ENCODE results near the gene SOX5. TPM values are rescaled to one million over a fixed set of nuclear protein-coding genes. Genes with fewer than 3 reads are reported as not detected.
A peak's percentile ranks its signal among the peaks of the same experiment; 100 is the strongest.

SOX5 gene
- total and polyA plus RNA-seq, 9 of the 15 experiments (the other 6 are each of a cell fraction or from before 2014, with no cell fraction given): 8.3 to 16.5 (median 11.9) TPM

GRCh38 chr12:23722655-23723054 lies 226.8 kb downstream of the SOX5 start (continued):
- TF ChIP-seq, protein P1, sequence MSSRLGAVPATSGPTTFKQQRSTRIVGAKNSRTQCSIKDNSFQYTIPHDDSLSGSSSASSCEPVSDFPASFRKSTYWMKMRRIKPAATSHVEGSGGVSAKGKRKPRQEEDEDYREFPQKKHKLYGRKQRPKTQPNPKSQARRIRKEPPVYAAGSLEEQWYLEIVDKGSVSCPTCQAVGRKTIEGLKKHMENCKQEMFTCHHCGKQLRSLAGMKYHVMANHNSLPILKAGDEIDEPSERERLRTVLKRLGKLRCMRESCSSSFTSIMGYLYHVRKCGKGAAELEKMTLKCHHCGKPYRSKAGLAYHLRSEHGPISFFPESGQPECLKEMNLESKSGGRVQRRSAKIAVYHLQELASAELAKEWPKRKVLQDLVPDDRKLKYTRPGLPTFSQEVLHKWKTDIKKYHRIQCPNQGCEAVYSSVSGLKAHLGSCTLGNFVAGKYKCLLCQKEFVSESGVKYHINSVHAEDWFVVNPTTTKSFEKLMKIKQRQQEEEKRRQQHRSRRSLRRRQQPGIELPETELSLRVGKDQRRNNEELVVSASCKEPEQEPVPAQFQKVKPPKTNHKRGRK (tag; IDR thresholded peaks at IDR 0.05): no peak
- TF ChIP-seq RBM22 (IDR thresholded peaks at IDR 0.05; ENCODE audit: low read depth, low read length, poor library complexity, severe bottlenecking) (no peak), MECOM (CRISPR knock-in tag; IDR thresholded peaks at IDR 0.05) (peak; percentile 73; the same call in 1 of the 2 replicates), NFE2 (IDR thresholded peaks at IDR 0.05; ENCODE audit: low read depth) (no peak), CBX3 (IDR thresholded peaks at IDR 0.05; ENCODE audit: borderline replicate concordance in 1 of 2, low read length in 2 of 2) (peak in 1 of 2 experiments; percentile 73; a peak in 1 of 3 replicates), ZNF449 (CRISPR knock-in tag; IDR thresholded peaks at IDR 0.05) (no peak), JUND (IDR thresholded peaks at IDR 0.05; ENCODE audit: borderline replicate concordance, low read depth, low read length) (0 out of 2 replicates have a peak, but pooled peaks have one; percentile 45), JUND (tag; IDR thresholded peaks at IDR 0.05; ENCODE audit: borderline replicate concordance, low read depth, low read length) (peak; percentile 39; the same call in 1 of the 3 replicates), POU5F1 (IDR thresholded peaks at IDR 0.05; ENCODE audit: borderline replicate concordance, low read depth, low read length, partially characterized antibody) (no peak), TAF1 (IDR thresholded peaks at IDR 0.05; ENCODE audit: control insufficient read depth, extremely low read depth, insufficient read depth, low read length, severe bottlenecking) (no peak), ZC3H11A (IDR thresholded peaks at IDR 0.05; ENCODE audit: low read depth, low read length) (no peak), SUPT5H (IDR thresholded peaks at IDR 0.05) (0 out of 2 replicates have a peak, but pooled peaks have one; percentile 20), ZNF224 (CRISPR knock-in tag; IDR thresholded peaks at IDR 0.05) (no peak), NEUROD1 (IDR thresholded peaks at IDR 0.05; ENCODE audit: borderline replicate concordance, low read depth, low read length, partially characterized antibody) (peak; percentile 31), ASH1L (IDR thresholded peaks at IDR 0.05; ENCODE audit: borderline replicate concordance, low read depth, partially characterized antibody) (no peak), ZNF644 (tag; IDR thresholded peaks at IDR 0.05; ENCODE audit: low read depth) (no peak)
- TF ChIP-seq, protein P2, sequence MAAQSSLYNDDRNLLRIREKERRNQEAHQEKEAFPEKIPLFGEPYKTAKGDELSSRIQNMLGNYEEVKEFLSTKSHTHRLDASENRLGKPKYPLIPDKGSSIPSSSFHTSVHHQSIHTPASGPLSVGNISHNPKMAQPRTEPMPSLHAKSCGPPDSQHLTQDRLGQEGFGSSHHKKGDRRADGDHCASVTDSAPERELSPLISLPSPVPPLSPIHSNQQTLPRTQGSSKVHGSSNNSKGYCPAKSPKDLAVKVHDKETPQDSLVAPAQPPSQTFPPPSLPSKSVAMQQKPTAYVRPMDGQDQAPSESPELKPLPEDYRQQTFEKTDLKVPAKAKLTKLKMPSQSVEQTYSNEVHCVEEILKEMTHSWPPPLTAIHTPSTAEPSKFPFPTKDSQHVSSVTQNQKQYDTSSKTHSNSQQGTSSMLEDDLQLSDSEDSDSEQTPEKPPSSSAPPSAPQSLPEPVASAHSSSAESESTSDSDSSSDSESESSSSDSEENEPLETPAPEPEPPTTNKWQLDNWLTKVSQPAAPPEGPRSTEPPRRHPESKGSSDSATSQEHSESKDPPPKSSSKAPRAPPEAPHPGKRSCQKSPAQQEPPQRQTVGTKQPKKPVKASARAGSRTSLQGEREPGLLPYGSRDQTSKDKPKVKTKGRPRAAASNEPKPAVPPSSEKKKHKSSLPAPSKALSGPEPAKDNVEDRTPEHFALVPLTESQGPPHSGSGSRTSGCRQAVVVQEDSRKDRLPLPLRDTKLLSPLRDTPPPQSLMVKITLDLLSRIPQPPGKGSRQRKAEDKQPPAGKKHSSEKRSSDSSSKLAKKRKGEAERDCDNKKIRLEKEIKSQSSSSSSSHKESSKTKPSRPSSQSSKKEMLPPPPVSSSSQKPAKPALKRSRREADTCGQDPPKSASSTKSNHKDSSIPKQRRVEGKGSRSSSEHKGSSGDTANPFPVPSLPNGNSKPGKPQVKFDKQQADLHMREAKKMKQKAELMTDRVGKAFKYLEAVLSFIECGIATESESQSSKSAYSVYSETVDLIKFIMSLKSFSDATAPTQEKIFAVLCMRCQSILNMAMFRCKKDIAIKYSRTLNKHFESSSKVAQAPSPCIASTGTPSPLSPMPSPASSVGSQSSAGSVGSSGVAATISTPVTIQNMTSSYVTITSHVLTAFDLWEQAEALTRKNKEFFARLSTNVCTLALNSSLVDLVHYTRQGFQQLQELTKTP (IDR thresholded peaks at IDR 0.05; ENCODE audit: low read depth in 1 of 2, partially characterized antibody in 2 of 2): peak in 1 of 2 experiments; percentile 60
- TF ChIP-seq, protein P3, sequence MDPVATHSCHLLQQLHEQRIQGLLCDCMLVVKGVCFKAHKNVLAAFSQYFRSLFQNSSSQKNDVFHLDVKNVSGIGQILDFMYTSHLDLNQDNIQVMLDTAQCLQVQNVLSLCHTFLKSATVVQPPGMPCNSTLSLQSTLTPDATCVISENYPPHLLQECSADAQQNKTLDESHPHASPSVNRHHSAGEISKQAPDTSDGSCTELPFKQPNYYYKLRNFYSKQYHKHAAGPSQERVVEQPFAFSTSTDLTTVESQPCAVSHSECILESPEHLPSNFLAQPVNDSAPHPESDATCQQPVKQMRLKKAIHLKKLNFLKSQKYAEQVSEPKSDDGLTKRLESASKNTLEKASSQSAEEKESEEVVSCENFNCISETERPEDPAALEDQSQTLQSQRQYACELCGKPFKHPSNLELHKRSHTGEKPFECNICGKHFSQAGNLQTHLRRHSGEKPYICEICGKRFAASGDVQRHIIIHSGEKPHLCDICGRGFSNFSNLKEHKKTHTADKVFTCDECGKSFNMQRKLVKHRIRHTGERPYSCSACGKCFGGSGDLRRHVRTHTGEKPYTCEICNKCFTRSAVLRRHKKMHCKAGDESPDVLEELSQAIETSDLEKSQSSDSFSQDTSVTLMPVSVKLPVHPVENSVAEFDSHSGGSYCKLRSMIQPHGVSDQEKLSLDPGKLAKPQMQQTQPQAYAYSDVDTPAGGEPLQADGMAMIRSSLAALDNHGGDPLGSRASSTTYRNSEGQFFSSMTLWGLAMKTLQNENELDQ (CRISPR knock-in tag; IDR thresholded peaks at IDR 0.05; ENCODE audit: borderline replicate concordance): no peak
